HEK293 (cell line): ENCODE results near the gene AGAP1.
A peak's percentile ranks its signal among the peaks of the same experiment; 100 is the strongest.

ENCODE experiments used
- CTCF ChIA-PET: fragments of 350-600 bp; formaldehyde crosslinking; extraction: SDS; loops from one replicate; lab custom pipeline; 2021; ENCODE audit warnings: antibody characterized with exemption; lab: Yijun Ruan, JAX
- POLR2A ChIA-PET: fragments of 300-600 bp; formaldehyde crosslinking; extraction: SDS; loops from one replicate; lab custom pipeline; 2020; ENCODE audit warnings: antibody characterized with exemption, inconsistent platforms; lab: Yijun Ruan, JAX
- H3K27ac ChIP-seq: fragments of 200-500 bp; sonication (Bioruptor generic); 2 replicates; pipeline ENCODE4 v1.5.1; 2014; ENCODE audit warnings: low read depth, low read length, control low read depth, inconsistent platforms; ENCODE audit errors: extremely low read depth
- H3K36me3 ChIP-seq, 2 experiments: fragments of 200-500 bp in 1 of 2; sonication (Bioruptor generic) in 1 of 2; 1 replicate in 1 of 2; 2 replicates in 1 of 2; pipeline ENCODE4 v1.5.1; 2014 to 2017; ENCODE audit warnings: inconsistent platforms in 2 of 2, low read length in 2 of 2; ENCODE audit not compliant: control insufficient read depth in 2 of 2, insufficient read depth in 1 of 2
- H3K4me1 ChIP-seq: fragments of 200-500 bp; sonication (Bioruptor generic); 2 replicates; pipeline ENCODE4 v1.5.1; 2014; ENCODE audit warnings: mild to moderate bottlenecking, low read length, inconsistent platforms; ENCODE audit not compliant: control insufficient read depth, insufficient read depth
- H3K4me3 ChIP-seq: 2 replicates; pipeline ENCODE4 v1.5.1; 2011; ENCODE audit warnings: low read depth, mild to moderate bottlenecking, control low read depth, low read length, moderate library complexity
- H3K9me3 ChIP-seq: fragments of 200-500 bp; sonication (Bioruptor generic); 2 replicates; pipeline ENCODE4 v1.5.1; 2014; ENCODE audit warnings: low read depth, low read length, inconsistent platforms; ENCODE audit not compliant: control insufficient read depth, insufficient read depth
- KLF17 ChIP-seq: fragments of 450-650 bp; formaldehyde crosslinking; IDR thresholded peaks from 2 replicates; pipeline ENCODE4 v1.5.1; 2016; ENCODE audit warnings: missing biosample characterization, missing genetic modification characterization
- SP7 ChIP-seq: fragments of 450-650 bp; formaldehyde crosslinking; IDR thresholded peaks from 2 replicates; pipeline ENCODE4 v1.5.1; 2016; ENCODE audit warnings: missing biosample characterization, missing genetic modification characterization
- YY1 ChIP-seq: fragments of 450-650 bp; formaldehyde crosslinking; IDR thresholded peaks from 2 replicates; pipeline ENCODE4 v1.5.1; 2018; ENCODE audit warnings: missing biosample characterization, missing genetic modification characterization
- YY2 ChIP-seq: fragments of 450-650 bp; formaldehyde crosslinking; IDR thresholded peaks from 2 replicates; pipeline ENCODE4 v1.5.1; 2016; ENCODE audit warnings: missing biosample characterization, missing genetic modification characterization
- ZBTB17 ChIP-seq: fragments of 450-650 bp; formaldehyde crosslinking; IDR thresholded peaks from 2 replicates; pipeline ENCODE4 v1.5.1; 2016; ENCODE audit warnings: missing biosample characterization, missing genetic modification characterization
- ZFP3 ChIP-seq: fragments of 450-650 bp; formaldehyde crosslinking; IDR thresholded peaks from 2 replicates; pipeline ENCODE4 v1.5.1; 2016; ENCODE audit warnings: low read depth, missing biosample characterization, missing genetic modification characterization
- ZFP37 ChIP-seq: fragments of 450-650 bp; formaldehyde crosslinking; IDR thresholded peaks from 2 replicates; pipeline ENCODE4 v1.5.1; 2016; ENCODE audit warnings: missing biosample characterization, missing genetic modification characterization
- ZFP41 ChIP-seq: fragments of 450-650 bp; formaldehyde crosslinking; IDR thresholded peaks from 2 replicates; pipeline ENCODE4 v1.5.1; 2016; ENCODE audit warnings: missing biosample characterization, missing genetic modification characterization, borderline replicate concordance
- ZIC2 ChIP-seq: fragments of 450-650 bp; formaldehyde crosslinking; IDR thresholded peaks from 2 replicates; pipeline ENCODE4 v1.5.1; 2016; ENCODE audit warnings: missing biosample characterization, missing genetic modification characterization
- ZNF132 ChIP-seq: fragments of 450-650 bp; formaldehyde crosslinking; IDR thresholded peaks from 2 replicates; pipeline ENCODE4 v1.5.1; 2017; ENCODE audit warnings: missing biosample characterization, missing genetic modification characterization, borderline replicate concordance
- ZNF169 ChIP-seq: fragments of 450-650 bp; formaldehyde crosslinking; IDR thresholded peaks from 2 replicates; pipeline ENCODE4 v1.5.1; 2016; ENCODE audit warnings: missing biosample characterization, missing genetic modification characterization
- ZNF37A ChIP-seq: fragments of 450-650 bp; IDR thresholded peaks from 2 replicates; pipeline ENCODE4 v1.5.1; 2018; ENCODE audit warnings: missing biosample characterization, missing genetic modification characterization
- ZNF391 ChIP-seq: fragments of 450-650 bp; formaldehyde crosslinking; IDR thresholded peaks from 2 replicates; pipeline ENCODE4 v1.5.1; 2016; ENCODE audit warnings: low read depth, missing biosample characterization, missing genetic modification characterization, borderline replicate concordance
- ZNF513 ChIP-seq: fragments of 450-650 bp; IDR thresholded peaks from 2 replicates; pipeline ENCODE4 v1.5.1; 2018; ENCODE audit warnings: missing biosample characterization, missing genetic modification characterization
- ZNF596 ChIP-seq: fragments of 450-650 bp; IDR thresholded peaks from 2 replicates; pipeline ENCODE4 v1.5.0; 2018; ENCODE audit warnings: missing biosample characterization, mild to moderate bottlenecking, missing genetic modification characterization, moderate library complexity
- ZNF624 ChIP-seq: fragments of 450-650 bp; formaldehyde crosslinking; IDR thresholded peaks from 2 replicates; pipeline ENCODE4 v1.5.1; 2017; ENCODE audit warnings: missing biosample characterization, missing genetic modification characterization
- ZNF658 ChIP-seq: fragments of 450-650 bp; formaldehyde crosslinking; IDR thresholded peaks from 2 replicates; pipeline ENCODE4; 2016; ENCODE audit warnings: missing biosample characterization, missing genetic modification characterization
- ZNF791 ChIP-seq: fragments of 450-650 bp; formaldehyde crosslinking; IDR thresholded peaks from 2 replicates; pipeline ENCODE4 v1.5.1; 2016; ENCODE audit warnings: missing biosample characterization, missing genetic modification characterization
- ZNF792 ChIP-seq: fragments of 450-650 bp; formaldehyde crosslinking; IDR thresholded peaks from 2 replicates; pipeline ENCODE4 v1.5.1; 2016; ENCODE audit warnings: missing biosample characterization, missing genetic modification characterization
- ZNF830 ChIP-seq: fragments of 450-650 bp; IDR thresholded peaks from 2 replicates; pipeline ENCODE4 v1.5.0; 2018; ENCODE audit warnings: missing biosample characterization, missing genetic modification characterization, low read depth, mild to moderate bottlenecking, moderate library complexity
- TF ChIP-seq, protein P1 (sequence below): fragments of 450-650 bp; formaldehyde crosslinking; IDR thresholded peaks from 2 replicates; pipeline ENCODE4 v1.5.1; 2016; ENCODE audit warnings: missing biosample characterization, missing genetic modification characterization
- TF ChIP-seq, protein P2 (sequence below): fragments of 450-650 bp; formaldehyde crosslinking; IDR thresholded peaks from 2 replicates; pipeline ENCODE4 v1.5.1; 2016; ENCODE audit warnings: missing biosample characterization, missing genetic modification characterization
- TF ChIP-seq, protein P3 (sequence below): fragments of 450-650 bp; formaldehyde crosslinking; IDR thresholded peaks from 2 replicates; pipeline ENCODE4 v1.5.1; 2016; ENCODE audit warnings: missing biosample characterization, missing genetic modification characterization, low read depth

The AGAP1 gene

GRCh38 chr2:235611349-235611748 lies 117.5 kb downstream of the AGAP1 start:
- Histone ChIP-seq H3K9me3 (no peaks in the 10 kb centered on the region), H3K4me1 (0 out of 2 replicates have a peak, but pooled peaks cover 2% of the 10 kb centered on the region)
- CTCF ChIA-PET: interaction anchor here (1.3 to 1.6 kb wide), 2 partner anchors 15 to 135 kb away, joined by 3 to 4 read pairs; no protein-coding TSS in a partner anchor

GRCh38 chr2:235611756-235612155 lies 117.9 kb downstream of the AGAP1 start:
- Histone ChIP-seq H3K4me1 (0 out of 2 replicates have a peak, but pooled peaks cover 2% of the 10 kb centered on the region), H3K4me3 (no peak overlapping the region), H3K9me3 (no peaks in the 10 kb centered on the region), H3K36me3 (no peaks in the 10 kb centered on the region)
- ChIA-PET CTCF (interaction anchor here (1.3 kb wide), 1 partner anchor 135 kb away, joined by 3 read pairs; no protein-coding TSS in a partner anchor), POLR2A (no interaction called here)
- TF ChIP-seq ZFP37 (tag by site-specific recombination): no peak
- TF ChIP-seq ZNF658 (tag by site-specific recombination): no peak
- TF ChIP-seq ZNF596: no peak
- TF ChIP-seq ZNF624 (tag by site-specific recombination): no peak
- TF ChIP-seq ZNF132 (tag by site-specific recombination): no peak
- TF ChIP-seq YY2 (tag by site-specific recombination): no peak
- TF ChIP-seq ZBTB17 (tag by site-specific recombination): no peak
- TF ChIP-seq ZNF792 (tag by site-specific recombination): no peak
- TF ChIP-seq ZNF513 (tag by site-specific recombination): no peak
- no peak for TF ChIP-seq ZNF391 (tag by site-specific recombination)
- no peak for TF ChIP-seq ZFP3 (tag by site-specific recombination)
- TF ChIP-seq, protein P1, sequence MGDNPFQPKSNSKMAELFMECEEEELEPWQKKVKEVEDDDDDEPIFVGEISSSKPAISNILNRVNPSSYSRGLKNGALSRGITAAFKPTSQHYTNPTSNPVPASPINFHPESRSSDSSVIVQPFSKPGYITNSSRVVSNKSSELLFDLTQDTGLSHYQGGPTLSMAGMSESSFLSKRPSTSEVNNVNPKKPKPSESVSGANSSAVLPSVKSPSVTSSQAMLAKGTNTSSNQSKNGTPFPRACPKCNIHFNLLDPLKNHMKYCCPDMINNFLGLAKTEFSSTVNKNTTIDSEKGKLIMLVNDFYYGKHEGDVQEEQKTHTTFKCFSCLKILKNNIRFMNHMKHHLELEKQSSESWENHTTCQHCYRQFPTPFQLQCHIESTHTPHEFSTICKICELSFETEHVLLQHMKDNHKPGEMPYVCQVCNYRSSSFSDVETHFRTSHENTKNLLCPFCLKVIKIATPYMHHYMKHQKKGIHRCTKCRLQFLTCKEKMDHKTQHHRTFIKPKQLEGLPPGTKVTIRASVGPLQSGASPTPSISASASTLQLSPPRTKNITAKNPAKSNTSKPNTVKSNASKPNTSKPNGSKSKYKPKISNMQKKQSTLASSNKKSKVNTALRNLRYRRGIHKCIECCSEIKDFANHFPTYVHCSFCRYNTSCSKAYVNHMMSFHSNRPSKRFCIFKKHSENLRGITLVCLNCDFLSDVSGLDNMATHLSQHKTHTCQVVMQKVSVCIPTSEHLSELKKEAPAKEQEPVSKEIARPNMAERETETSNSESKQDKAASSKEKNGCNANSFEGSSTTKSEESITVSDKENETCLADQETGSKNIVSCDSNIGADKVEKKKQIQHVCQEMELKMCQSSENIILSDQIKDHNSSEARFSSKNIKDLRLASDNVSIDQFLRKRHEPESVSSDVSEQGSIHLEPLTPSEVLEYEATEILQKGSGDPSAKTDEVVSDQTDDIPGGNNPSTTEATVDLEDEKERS: no peak
- TF ChIP-seq YY1 (tag by site-specific recombination): no peak
- no peak for TF ChIP-seq ZNF37A
- no peak for TF ChIP-seq ZNF169 (tag by site-specific recombination)
- no peak for TF ChIP-seq KLF17 (tag by site-specific recombination)
- TF ChIP-seq, protein P2, sequence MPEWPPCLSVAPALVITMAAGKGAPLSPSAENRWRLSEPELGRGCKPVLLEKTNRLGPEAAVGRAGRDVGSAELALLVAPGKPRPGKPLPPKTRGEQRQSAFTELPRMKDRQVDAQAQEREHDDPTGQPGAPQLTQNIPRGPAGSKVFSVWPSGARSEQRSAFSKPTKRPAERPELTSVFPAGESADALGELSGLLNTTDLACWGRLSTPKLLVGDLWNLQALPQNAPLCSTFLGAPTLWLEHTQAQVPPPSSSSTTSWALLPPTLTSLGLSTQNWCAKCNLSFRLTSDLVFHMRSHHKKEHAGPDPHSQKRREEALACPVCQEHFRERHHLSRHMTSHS (tag by site-specific recombination): no peak
- no peak for TF ChIP-seq ZNF830
- TF ChIP-seq, protein P3, sequence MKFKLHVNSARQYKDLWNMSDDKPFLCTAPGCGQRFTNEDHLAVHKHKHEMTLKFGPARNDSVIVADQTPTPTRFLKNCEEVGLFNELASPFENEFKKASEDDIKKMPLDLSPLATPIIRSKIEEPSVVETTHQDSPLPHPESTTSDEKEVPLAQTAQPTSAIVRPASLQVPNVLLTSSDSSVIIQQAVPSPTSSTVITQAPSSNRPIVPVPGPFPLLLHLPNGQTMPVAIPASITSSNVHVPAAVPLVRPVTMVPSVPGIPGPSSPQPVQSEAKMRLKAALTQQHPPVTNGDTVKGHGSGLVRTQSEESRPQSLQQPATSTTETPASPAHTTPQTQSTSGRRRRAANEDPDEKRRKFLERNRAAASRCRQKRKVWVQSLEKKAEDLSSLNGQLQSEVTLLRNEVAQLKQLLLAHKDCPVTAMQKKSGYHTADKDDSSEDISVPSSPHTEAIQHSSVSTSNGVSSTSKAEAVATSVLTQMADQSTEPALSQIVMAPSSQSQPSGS (tag by site-specific recombination): no peak
- no peak for TF ChIP-seq ZIC2 (tag by site-specific recombination)
- TF ChIP-seq, all 188 proteins: peak for 0
- H3K27ac ChIP-seq: no peak overlapping the region

More at GRCh38 chr2:235611349-235611748, 117.5 kb downstream of the AGAP1 start:
- peak; percentile 83 for TF ChIP-seq SP7 (tag by site-specific recombination)
- peak; percentile 60 for TF ChIP-seq ZBTB17 (tag by site-specific recombination)
- no peak for TF ChIP-seq ZNF791
- peak; percentile 80 for TF ChIP-seq ZIC2 (tag by site-specific recombination)
- TF ChIP-seq ZFP41: no peak
- Histone ChIP-seq H3K36me3 (no peaks in the 10 kb centered on the region), H3K4me3 (no peak overlapping the region), H3K27ac (no peak overlapping the region)
- POLR2A ChIA-PET: no interaction called here
